Measurements from ENCODE around the gene FOXM1.

GRCh38 chr12:2829275-2829674 lies 47.7 kb downstream of the FOXM1 start:
- TF ChIP-seq CTCF (IDR thresholded peaks at IDR 0.05) (no peak), ZFX (IDR thresholded peaks at IDR 0.05; ENCODE audit: borderline replicate concordance) (no peak)
